Measurements from ENCODE around the gene TTC28. TPM values are rescaled to one million over a fixed set of nuclear protein-coding genes. Genes with fewer than 3 reads are reported as not detected.

TTC28 gene
- polyA plus RNA-seq, 4 donors: 0.45 to 24.0 (median 3.7) TPM

DNA sequence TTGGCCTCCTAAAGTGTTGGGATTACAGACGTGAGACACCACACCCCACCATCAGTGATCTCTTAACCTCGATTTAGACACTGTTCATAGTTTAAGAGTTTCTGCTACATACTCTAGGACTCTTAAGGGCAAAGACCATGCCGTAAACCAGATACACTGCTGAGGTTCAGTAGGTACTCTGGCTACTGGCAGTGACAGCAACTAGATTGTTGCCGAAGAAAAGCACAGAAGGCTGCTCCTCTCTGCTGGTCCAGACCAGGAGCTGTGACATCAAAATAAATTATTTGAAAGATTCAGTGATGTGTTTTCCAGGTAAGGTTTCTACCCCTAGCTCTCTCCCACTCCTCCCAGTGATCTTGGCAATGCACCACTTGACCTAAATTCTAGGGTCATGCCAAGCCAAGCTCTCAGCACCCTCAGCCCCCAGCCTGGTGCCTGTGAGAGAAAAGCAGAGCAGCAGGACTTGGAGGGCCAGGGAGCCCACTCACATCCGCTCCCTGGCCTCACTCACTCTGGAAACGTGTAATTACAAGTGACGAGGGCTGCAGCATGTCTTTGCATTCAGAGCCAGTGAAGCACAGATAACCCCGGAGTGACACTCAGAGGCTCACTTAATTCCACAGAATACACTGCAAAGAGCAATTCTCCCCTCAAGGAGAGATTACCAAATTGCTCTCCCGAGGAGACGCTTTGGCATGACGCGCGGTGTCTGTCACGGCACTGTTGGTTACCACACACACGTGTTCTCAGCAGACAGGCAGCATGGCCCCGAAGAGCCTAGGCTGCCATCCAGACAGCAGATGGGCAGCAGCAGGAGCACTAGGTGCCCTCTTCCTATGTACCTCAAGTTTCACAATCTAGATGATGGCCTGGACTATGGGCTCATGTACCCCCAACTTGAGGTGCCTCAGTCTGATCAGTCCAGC is 663.7 kb downstream of the TTC28 start:
- peaks cover 0 to 2% (median 0%) of the 10 kb centered on the region in 3 donors for H3K4me1 ChIP-seq (ENCODE audit: control insufficient read depth in 3 of 3, insufficient read depth in 2 of 3, low read depth in 1 of 3, low read length in 2 of 3)
- H3K27ac ChIP-seq (ENCODE audit: low read depth in 1 of 3, low read length in 2 of 3): no peak overlapping the region
- WGBS, 3 donors: 80 to 83% (median 80%) methylated on average over 16 of the region's 16 CpGs
- peaks cover 0 to 60% (median 0%) of the 10 kb centered on the region in 3 donors for H3K36me3 ChIP-seq (ENCODE audit: control insufficient read depth in 3 of 3, insufficient read depth in 2 of 3, low read depth in 1 of 3, low read length in 3 of 3)
- DNase-seq (peak in 1 of 2 donors; percentile 17), FAIRE-seq (no peak)
- no peaks in the 10 kb centered on the region for H3K27me3 ChIP-seq (ENCODE audit: control insufficient read depth in 3 of 3, insufficient read depth in 3 of 3, low read length in 3 of 3)
- no peak overlapping the region for H3K4me3 ChIP-seq (ENCODE audit: low read depth in 1 of 3, low read length in 3 of 3)
- no peaks in the 10 kb centered on the region for H3K9me3 ChIP-seq (ENCODE audit: control insufficient read depth in 2 of 2, insufficient read depth in 1 of 2, low read depth in 1 of 2, low read length in 1 of 2)

DNA sequence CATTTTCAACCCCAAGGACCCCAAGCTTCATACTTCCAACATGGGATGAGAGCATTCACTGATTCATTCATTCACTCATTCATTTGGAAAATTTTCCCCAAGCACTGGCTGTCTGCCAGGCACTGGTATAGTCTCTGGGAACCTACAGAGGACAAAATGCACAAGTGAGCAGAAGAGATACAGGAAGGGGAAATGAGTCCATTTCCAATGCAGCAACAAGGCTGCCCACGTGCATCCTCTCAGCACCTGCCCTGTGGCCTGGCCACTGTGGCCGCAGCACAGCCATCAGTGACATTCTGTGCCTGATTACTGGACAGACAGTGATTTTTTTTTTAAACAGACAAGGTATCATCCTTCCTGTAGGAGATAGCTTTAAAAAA is 664.6 kb downstream of the TTC28 start:
- whole genome bisulfite sequencing, 3 donors: 70 to 98% (median 73%) methylated on average over 2 of the region's 2 CpGs
- peaks cover 0 to 2% (median 0%) of the 10 kb centered on the region in 3 donors for H3K4me1 ChIP-seq (ENCODE audit: control insufficient read depth in 3 of 3, insufficient read depth in 2 of 3, low read depth in 1 of 3, low read length in 2 of 3)
- FAIRE-seq (no peak), DNase-seq (no peak)
- H3K9me3 ChIP-seq (ENCODE audit: control insufficient read depth in 2 of 2, insufficient read depth in 1 of 2, low read depth in 1 of 2, low read length in 1 of 2): no peaks in the 10 kb centered on the region
- H3K36me3 ChIP-seq (ENCODE audit: control insufficient read depth in 3 of 3, insufficient read depth in 2 of 3, low read depth in 1 of 3, low read length in 3 of 3): peaks cover 0 to 57% (median 0%) of the 10 kb centered on the region in 3 donors
- no peaks in the 10 kb centered on the region for H3K27me3 ChIP-seq (ENCODE audit: control insufficient read depth in 3 of 3, insufficient read depth in 3 of 3, low read length in 3 of 3)
- H3K4me3 ChIP-seq (ENCODE audit: low read depth in 1 of 3, low read length in 3 of 3): no peak overlapping the region
- no peak overlapping the region for H3K27ac ChIP-seq (ENCODE audit: low read depth in 1 of 3, low read length in 2 of 3)

DNA sequence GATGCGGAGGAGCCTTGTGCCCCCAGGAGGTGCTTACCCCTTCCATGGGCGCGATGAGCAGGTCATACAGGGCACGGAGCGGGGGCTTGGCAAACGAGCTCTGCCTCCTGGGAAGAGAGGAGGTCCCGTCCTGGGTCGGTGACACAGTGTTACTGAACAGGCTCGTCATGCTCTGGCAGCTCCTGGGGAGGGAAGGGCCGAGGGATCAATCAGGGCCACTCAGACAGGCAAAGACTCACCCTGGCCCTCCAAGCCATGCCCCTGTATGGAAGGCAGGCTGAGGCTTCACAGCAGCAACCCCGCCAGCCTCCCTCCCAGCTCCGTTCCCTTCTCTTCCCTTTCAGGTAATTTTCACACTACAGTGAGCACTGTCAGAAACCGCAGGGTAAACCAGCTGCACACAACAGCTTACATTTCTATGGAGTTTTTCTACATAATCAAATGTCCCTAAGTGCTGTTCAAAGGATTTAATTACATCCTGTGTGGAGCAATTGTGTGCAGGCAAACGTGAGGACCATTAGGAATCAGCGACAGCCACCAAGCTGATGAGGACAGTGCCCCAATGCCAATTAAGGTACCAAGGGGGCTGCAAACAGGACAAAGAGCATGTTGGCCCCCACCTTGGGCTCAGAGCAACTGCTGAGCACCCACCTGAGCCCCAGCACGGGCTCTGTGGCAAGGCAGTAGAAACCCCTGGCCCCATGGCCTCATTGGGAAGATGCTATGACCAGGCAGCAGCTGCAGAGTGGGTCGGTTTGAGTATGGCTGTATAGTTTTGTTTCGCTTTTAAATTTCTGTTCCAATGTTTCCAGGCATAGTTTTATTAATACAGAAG is 665.2 kb downstream of the TTC28 start:
- Histone ChIP-seq H3K4me1 (ENCODE audit: control insufficient read depth in 3 of 3, insufficient read depth in 2 of 3, low read depth in 1 of 3, low read length in 2 of 3) (no peaks in the 10 kb centered on the region), H3K27me3 (ENCODE audit: control insufficient read depth in 3 of 3, insufficient read depth in 3 of 3, low read length in 3 of 3) (no peaks in the 10 kb centered on the region), H3K9me3 (ENCODE audit: control insufficient read depth in 2 of 2, insufficient read depth in 1 of 2, low read depth in 1 of 2, low read length in 1 of 2) (no peaks in the 10 kb centered on the region), H3K4me3 (ENCODE audit: low read depth in 1 of 3, low read length in 3 of 3) (no peak overlapping the region), H3K27ac (ENCODE audit: low read depth in 1 of 3, low read length in 2 of 3) (no peak overlapping the region), H3K36me3 (ENCODE audit: control insufficient read depth in 3 of 3, insufficient read depth in 2 of 3, low read depth in 1 of 3, low read length in 3 of 3) (peaks cover 0 to 53% (median 0%) of the 10 kb centered on the region in 3 donors)
- 85 to 90% (median 87%) methylated on average over 18 of the region's 18 CpGs for WGBS, 3 donors
- FAIRE-seq (no peak), DNase-seq (no peak)

DNA sequence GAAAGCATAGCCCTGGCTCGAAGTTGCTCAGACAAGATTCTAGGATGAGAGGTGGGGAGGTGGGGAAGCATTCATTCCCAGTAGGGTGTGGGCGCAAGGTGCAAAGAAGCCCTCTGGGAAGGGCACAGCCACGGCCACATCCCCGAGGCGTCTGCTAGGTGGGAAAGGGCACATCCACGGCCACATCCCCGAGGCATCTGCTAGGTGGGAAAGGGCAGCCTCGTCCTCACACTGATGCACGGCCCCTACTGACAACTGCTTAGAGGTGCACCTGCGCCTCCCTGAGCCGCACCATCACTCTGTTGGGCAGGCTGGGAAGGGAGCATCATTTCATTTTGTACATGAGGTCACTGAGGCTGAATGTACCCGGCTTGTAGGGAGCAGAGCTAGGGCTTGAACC is 666.0 kb downstream of the TTC28 start:
- H3K27ac ChIP-seq (ENCODE audit: low read depth in 1 of 3, low read length in 2 of 3): no peak overlapping the region
- no peaks in the 10 kb centered on the region for H3K9me3 ChIP-seq (ENCODE audit: control insufficient read depth in 2 of 2, insufficient read depth in 1 of 2, low read depth in 1 of 2, low read length in 1 of 2)
- no peak overlapping the region for H3K4me3 ChIP-seq (ENCODE audit: low read depth in 1 of 3, low read length in 3 of 3)
- WGBS, 3 donors: 87 to 90% (median 88%) methylated on average over 12 of the region's 12 CpGs
- DNase-seq (no peak), FAIRE-seq (no peak)
- peaks cover 0 to 55% (median 0%) of the 10 kb centered on the region in 3 donors for H3K36me3 ChIP-seq (ENCODE audit: control insufficient read depth in 3 of 3, insufficient read depth in 2 of 3, low read depth in 1 of 3, low read length in 3 of 3)
- H3K27me3 ChIP-seq (ENCODE audit: control insufficient read depth in 3 of 3, insufficient read depth in 3 of 3, low read length in 3 of 3): no peaks in the 10 kb centered on the region
- H3K4me1 ChIP-seq (ENCODE audit: control insufficient read depth in 3 of 3, insufficient read depth in 2 of 3, low read depth in 1 of 3, low read length in 2 of 3): no peaks in the 10 kb centered on the region

DNA sequence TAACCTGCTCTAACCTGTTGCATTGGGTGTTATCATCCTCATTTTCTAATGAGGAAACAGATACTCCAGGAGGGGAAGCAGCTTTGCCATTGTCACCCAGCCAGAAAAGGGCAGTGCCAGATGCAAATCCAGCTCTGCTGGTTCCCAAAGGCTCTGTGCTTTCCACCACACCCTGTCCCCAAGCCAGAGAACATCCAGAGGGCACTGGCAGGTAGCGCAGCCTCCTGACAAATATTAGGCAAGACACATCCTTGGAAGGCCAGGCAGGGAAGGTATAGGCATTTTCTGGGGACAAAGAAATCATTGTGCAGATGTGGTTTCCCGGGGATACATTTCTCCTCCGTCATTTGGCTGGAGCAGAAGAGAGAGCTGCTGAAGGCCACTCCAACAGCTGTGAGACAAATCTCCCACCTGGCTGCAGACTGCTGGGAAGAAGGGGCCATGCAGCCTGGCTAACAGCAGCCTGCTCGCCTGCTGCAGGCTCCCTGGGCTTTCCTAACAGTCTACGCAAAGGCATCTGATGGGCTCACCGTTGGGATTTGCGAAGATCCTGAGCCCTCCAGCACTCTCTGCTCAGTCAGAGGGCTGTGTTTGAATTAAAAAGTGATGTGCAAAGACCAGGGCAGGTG is 666.7 kb downstream of the TTC28 start:
- no peak overlapping the region for H3K27ac ChIP-seq (ENCODE audit: low read depth in 1 of 3, low read length in 2 of 3)
- no peak for DNase-seq
- H3K4me3 ChIP-seq (ENCODE audit: low read depth in 1 of 3, low read length in 3 of 3): no peak overlapping the region
- peaks cover 0 to 52% (median 0%) of the 10 kb centered on the region in 3 donors for H3K36me3 ChIP-seq (ENCODE audit: control insufficient read depth in 3 of 3, insufficient read depth in 2 of 3, low read depth in 1 of 3, low read length in 3 of 3)
- no peaks in the 10 kb centered on the region for H3K4me1 ChIP-seq (ENCODE audit: control insufficient read depth in 3 of 3, insufficient read depth in 2 of 3, low read depth in 1 of 3, low read length in 2 of 3)
- no peaks in the 10 kb centered on the region for H3K27me3 ChIP-seq (ENCODE audit: control insufficient read depth in 3 of 3, insufficient read depth in 3 of 3, low read length in 3 of 3)
- no peaks in the 10 kb centered on the region for H3K9me3 ChIP-seq (ENCODE audit: control insufficient read depth in 2 of 2, insufficient read depth in 1 of 2, low read depth in 1 of 2, low read length in 1 of 2)
- WGBS, 3 donors: 85 to 91% (median 89%) methylated on average over 7 of the region's 7 CpGs
- FAIRE-seq: no peak

DNA sequence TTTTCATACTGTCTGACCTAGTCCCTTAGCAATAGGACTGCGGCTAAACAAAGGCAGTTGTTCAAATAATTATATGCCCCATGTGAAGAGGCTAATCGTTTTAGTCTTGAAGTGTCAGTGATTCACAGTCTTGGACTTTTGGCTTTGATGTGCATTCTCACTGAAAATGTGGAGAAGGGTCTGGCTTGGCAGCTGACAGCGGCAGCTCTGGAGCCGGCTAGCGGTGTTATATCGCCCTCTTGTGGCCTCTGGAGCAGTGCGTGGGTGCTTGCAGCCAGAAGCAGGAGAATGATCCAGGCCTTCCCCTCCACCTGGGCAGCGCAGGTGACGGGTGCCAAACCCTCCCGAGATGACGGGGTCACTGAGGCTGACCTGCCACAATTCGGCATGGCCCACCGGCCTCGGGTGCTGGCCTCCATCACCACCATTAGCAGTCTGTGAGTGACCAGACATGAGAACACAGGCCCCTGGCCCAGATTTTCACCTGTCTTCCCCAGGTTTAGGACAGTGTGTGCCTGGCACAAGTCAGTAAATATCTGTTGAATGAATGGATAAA is 670.3 kb downstream of the TTC28 start:
- Histone ChIP-seq H3K27me3 (ENCODE audit: control insufficient read depth in 3 of 3, insufficient read depth in 3 of 3, low read length in 3 of 3) (no peaks in the 10 kb centered on the region), H3K27ac (ENCODE audit: low read depth in 1 of 3, low read length in 2 of 3) (no peak overlapping the region), H3K9me3 (ENCODE audit: control insufficient read depth in 2 of 2, insufficient read depth in 1 of 2, low read depth in 1 of 2, low read length in 1 of 2) (no peaks in the 10 kb centered on the region), H3K4me1 (ENCODE audit: control insufficient read depth in 3 of 3, insufficient read depth in 2 of 3, low read depth in 1 of 3, low read length in 2 of 3) (no peaks in the 10 kb centered on the region), H3K4me3 (ENCODE audit: low read depth in 1 of 3, low read length in 3 of 3) (no peak overlapping the region), H3K36me3 (ENCODE audit: control insufficient read depth in 3 of 3, insufficient read depth in 2 of 3, low read depth in 1 of 3, low read length in 3 of 3) (peaks cover 0 to 58% (median 0%) of the 10 kb centered on the region in 3 donors)
- peak; percentile 57 to 82 for DNase-seq
- 9 to 13% (median 11%) methylated on average over 14 of the region's 14 CpGs for WGBS, 3 donors
- no peak for FAIRE-seq

DNA sequence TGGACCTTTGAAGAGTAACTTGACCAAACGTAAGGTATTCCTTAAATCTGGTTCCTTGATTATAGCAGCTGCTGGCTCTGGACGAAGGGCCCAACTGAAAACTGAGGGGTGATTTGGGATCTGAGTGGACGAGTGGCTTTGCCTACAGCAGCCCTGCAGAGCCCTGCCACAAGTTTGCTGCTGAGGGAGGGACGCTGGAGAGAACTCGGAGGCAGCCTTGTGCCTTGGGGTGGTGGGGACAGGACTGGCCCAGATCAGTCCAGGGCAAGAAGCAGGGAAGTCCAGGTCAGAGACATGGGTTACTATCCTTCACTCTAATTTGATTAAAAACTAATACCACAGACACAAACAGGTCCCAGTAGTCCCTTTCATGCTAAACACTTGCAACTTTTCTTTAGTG is 671.0 kb downstream of the TTC28 start:
- no peak for FAIRE-seq
- WGBS, 3 donors: 86 to 90% (median 88%) methylated on average over 5 of the region's 5 CpGs

DNA sequence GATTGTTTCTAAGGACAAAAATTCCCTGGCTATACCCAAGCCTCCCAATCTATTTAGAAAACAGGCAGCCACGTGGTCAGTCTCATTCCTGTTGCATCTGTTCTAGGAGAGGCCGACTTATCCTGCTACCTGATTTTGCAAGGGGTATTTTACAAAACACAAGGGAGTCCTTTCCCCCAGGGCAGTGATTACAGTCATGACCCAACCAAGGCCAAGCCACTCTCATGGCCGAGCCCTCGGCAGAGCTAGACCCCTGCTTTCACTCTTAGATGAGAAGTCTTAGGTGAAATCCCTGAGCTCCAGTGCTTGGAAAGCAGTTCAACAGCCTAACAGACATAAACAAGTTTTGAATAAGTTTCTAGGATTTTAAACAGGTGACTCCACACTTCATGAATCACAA is 671.6 kb downstream of the TTC28 start:
- 83 to 93% (median 89%) methylated on average over 4 of the region's 4 CpGs for WGBS, 3 donors
- DNase-seq (no peak), FAIRE-seq (no peak)
- Histone ChIP-seq H3K4me1 (ENCODE audit: control insufficient read depth in 3 of 3, insufficient read depth in 2 of 3, low read depth in 1 of 3, low read length in 2 of 3) (no peaks in the 10 kb centered on the region), H3K36me3 (ENCODE audit: control insufficient read depth in 3 of 3, insufficient read depth in 2 of 3, low read depth in 1 of 3, low read length in 3 of 3) (peaks cover 0 to 58% (median 0%) of the 10 kb centered on the region in 3 donors), H3K27me3 (ENCODE audit: control insufficient read depth in 3 of 3, insufficient read depth in 3 of 3, low read length in 3 of 3) (no peaks in the 10 kb centered on the region), H3K9me3 (ENCODE audit: control insufficient read depth in 2 of 2, insufficient read depth in 1 of 2, low read depth in 1 of 2, low read length in 1 of 2) (no peaks in the 10 kb centered on the region), H3K4me3 (ENCODE audit: low read depth in 1 of 3, low read length in 3 of 3) (no peak overlapping the region), H3K27ac (ENCODE audit: low read depth in 1 of 3, low read length in 2 of 3) (no peak overlapping the region)

More for the DNA sequence above, 671.0 kb downstream of the TTC28 start:
- H3K36me3 ChIP-seq (ENCODE audit: control insufficient read depth in 3 of 3, insufficient read depth in 2 of 3, low read depth in 1 of 3, low read length in 3 of 3): peaks cover 0 to 58% (median 0%) of the 10 kb centered on the region in 3 donors
- no peaks in the 10 kb centered on the region for H3K4me1 ChIP-seq (ENCODE audit: control insufficient read depth in 3 of 3, insufficient read depth in 2 of 3, low read depth in 1 of 3, low read length in 2 of 3)
- H3K27ac ChIP-seq (ENCODE audit: low read depth in 1 of 3, low read length in 2 of 3): no peak overlapping the region
- no peak for DNase-seq
- no peaks in the 10 kb centered on the region for H3K27me3 ChIP-seq (ENCODE audit: control insufficient read depth in 3 of 3, insufficient read depth in 3 of 3, low read length in 3 of 3)
- H3K4me3 ChIP-seq (ENCODE audit: low read depth in 1 of 3, low read length in 3 of 3): no peak overlapping the region
- H3K9me3 ChIP-seq (ENCODE audit: control insufficient read depth in 2 of 2, insufficient read depth in 1 of 2, low read depth in 1 of 2, low read length in 1 of 2): no peaks in the 10 kb centered on the region

All from small intestine (tissue), 7 donors.